ENCODE data around the gene RALB. TPM values are rescaled to one million over a fixed set of nuclear protein-coding genes. Genes with fewer than 3 reads are reported as not detected.

RALB gene
- total RNA-seq, 1 donor from 2014 or later = 52.7 TPM

- TF ChIP-seq CTCF (IDR thresholded peaks at IDR 0.05; ENCODE audit: insufficient read depth, low read length, severe bottlenecking) = no peak
- no peak for FAIRE-seq
- peaks cover 3% of the 10 kb centered on the region for H3K36me3 ChIP-seq (ENCODE audit: control insufficient read depth, insufficient read depth, low read length)
- H3K4me3 ChIP-seq (ENCODE audit: low read depth, low read length) = no peak overlapping the region
- no peak for DNase-seq (ENCODE audit: low read depth)
- no peaks in the 10 kb centered on the region for H3K27me3 ChIP-seq (ENCODE audit: control insufficient read depth, insufficient read depth, low read length)
Observed at GRCh38 chr2:120260736-120261135, 8.1 kb downstream of the RALB start.

GRCh38 chr2:120261387-120262006, 8.8 kb downstream of the RALB start:
- Histone ChIP-seq H3K27me3 (ENCODE audit: control insufficient read depth, insufficient read depth, low read length) (no peaks in the 10 kb centered on the region), H3K4me3 (ENCODE audit: low read depth, low read length) (no peak overlapping the region), H3K36me3 (ENCODE audit: control insufficient read depth, insufficient read depth, low read length) (peaks cover 3% of the 10 kb centered on the region)
- no peak for DNase-seq (ENCODE audit: low read depth)
- FAIRE-seq = no peak
- no peak for TF ChIP-seq CTCF (IDR thresholded peaks at IDR 0.05; ENCODE audit: insufficient read depth, low read length, severe bottlenecking)

- Histone ChIP-seq H3K36me3 (ENCODE audit: control insufficient read depth, insufficient read depth, low read length) (peaks cover 3% of the 10 kb centered on the region), H3K4me3 (ENCODE audit: low read depth, low read length) (no peak overlapping the region), H3K27me3 (ENCODE audit: control insufficient read depth, insufficient read depth, low read length) (no peaks in the 10 kb centered on the region)
- no peak for DNase-seq (ENCODE audit: low read depth)
- no peak for TF ChIP-seq CTCF (IDR thresholded peaks at IDR 0.05; ENCODE audit: insufficient read depth, low read length, severe bottlenecking)
- no peak for FAIRE-seq
Observed at GRCh38 chr2:120262150-120262549, 9.5 kb downstream of the RALB start.

- no peak for TF ChIP-seq CTCF (IDR thresholded peaks at IDR 0.05; ENCODE audit: insufficient read depth, low read length, severe bottlenecking)
- peak; percentile 7 for FAIRE-seq
- Histone ChIP-seq H3K4me3 (ENCODE audit: low read depth, low read length) (no peak overlapping the region), H3K36me3 (ENCODE audit: control insufficient read depth, insufficient read depth, low read length) (peaks cover 3% of the 10 kb centered on the region), H3K27me3 (ENCODE audit: control insufficient read depth, insufficient read depth, low read length) (no peaks in the 10 kb centered on the region)
- DNase-seq (ENCODE audit: low read depth) = peak; percentile 94
Observed at GRCh38 chr2:120262761-120263428, 10.2 kb downstream of the RALB start.

- no peak for TF ChIP-seq CTCF (IDR thresholded peaks at IDR 0.05; ENCODE audit: insufficient read depth, low read length, severe bottlenecking)
- DNase-seq (ENCODE audit: low read depth) (peak; percentile 30), FAIRE-seq (no peak)
- no peaks in the 10 kb centered on the region for H3K27me3 ChIP-seq (ENCODE audit: control insufficient read depth, insufficient read depth, low read length)
- H3K36me3 ChIP-seq (ENCODE audit: control insufficient read depth, insufficient read depth, low read length) = peaks cover 2% of the 10 kb centered on the region
- H3K4me3 ChIP-seq (ENCODE audit: low read depth, low read length) = no peak overlapping the region
Observed at GRCh38 chr2:120265006-120265405, 12.4 kb downstream of the RALB start.
